ENCODE data around the gene OTP. TPM values are rescaled to one million over a fixed set of nuclear protein-coding genes. Genes with fewer than 3 reads are reported as not detected.
A peak's percentile ranks its signal among the peaks of the same experiment; 100 is the strongest.

Gene OTP
- total RNA-seq, 1 donor from 2014 or later: 0.16 TPM

DNA sequence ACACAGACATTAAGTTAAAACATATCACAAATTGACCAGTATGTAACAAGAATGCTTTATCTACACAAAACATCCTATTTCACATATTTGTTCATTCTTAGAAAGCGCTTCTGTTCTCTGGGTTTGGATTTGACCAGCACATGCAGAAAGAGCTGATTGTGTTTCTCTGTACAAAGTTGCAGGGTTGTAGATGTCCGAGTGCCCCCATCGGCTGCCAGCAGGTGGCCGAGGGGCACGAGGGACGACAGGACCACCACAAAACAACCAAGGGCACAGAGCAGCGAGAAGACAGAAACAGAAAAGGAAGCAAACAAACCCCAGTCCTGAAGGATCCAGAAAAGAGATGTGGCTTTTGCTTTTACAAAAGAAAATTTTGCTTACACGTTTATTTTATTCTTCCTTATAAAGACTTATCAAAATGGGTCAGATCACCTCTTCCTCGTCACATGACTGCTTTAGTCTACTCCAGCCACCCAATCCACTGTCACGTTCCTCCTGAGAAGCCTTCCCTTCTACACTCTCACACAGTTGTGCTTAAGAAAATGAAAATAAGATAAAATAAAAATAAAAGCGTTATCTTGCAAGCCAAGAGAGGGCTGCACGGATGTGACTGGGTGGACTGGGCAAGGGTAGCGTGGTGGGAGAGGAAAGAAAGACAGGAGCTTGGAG lies 9.5 kb downstream of the OTP start:
- Histone ChIP-seq H3K4me2 (ENCODE audit: low read length) (peak overlapping the region; percentile 74), H3K27me3 (ENCODE audit: insufficient read depth, low read length) (peaks cover 94% of the 10 kb centered on the region), H3K79me2 (ENCODE audit: insufficient read depth, low read length) (no peaks in the 10 kb centered on the region), H3K36me3 (ENCODE audit: insufficient read depth, low read length) (no peaks in the 10 kb centered on the region), H3K27ac (ENCODE audit: low read depth, low read length) (no peak overlapping the region), H3K9me3 (ENCODE audit: insufficient read depth, low read depth, low read length) (peaks cover 12% of the 10 kb centered on the region), H3K4me1 (ENCODE audit: insufficient read depth, low read length) (peaks cover 9% of the 10 kb centered on the region), H4K20me1 (ENCODE audit: insufficient read depth, low read length) (peaks cover 5% of the 10 kb centered on the region), H3K9ac (ENCODE audit: low read length) (no peak overlapping the region), H3K4me3 (ENCODE audit: insufficient read depth, low read depth, low read length) (no peak overlapping the region), H2AFZ (ENCODE audit: low read depth, low read length) (no peak overlapping the region)
- Mint-ChIP-seq H3K27me3 (ENCODE audit: low read depth, unreplicated experiment) (peaks cover 78% of the 10 kb centered on the region), H3K9me3 (ENCODE audit: unreplicated experiment) (peaks cover 21% of the 10 kb centered on the region), H3K4me3 (ENCODE audit: unreplicated experiment) (peak overlapping the region; percentile 64), H3K36me3 (ENCODE audit: low read depth, unreplicated experiment) (peaks cover 4% of the 10 kb centered on the region), H3K4me1 (ENCODE audit: low read depth, unreplicated experiment) (peaks cover 4% of the 10 kb centered on the region), H3K27ac (ENCODE audit: unreplicated experiment) (peak overlapping the region; percentile 96)
- no peak for DNase-seq (ENCODE audit: low read depth)
- FAIRE-seq: no peak
- TF ChIP-seq, protein P1, sequence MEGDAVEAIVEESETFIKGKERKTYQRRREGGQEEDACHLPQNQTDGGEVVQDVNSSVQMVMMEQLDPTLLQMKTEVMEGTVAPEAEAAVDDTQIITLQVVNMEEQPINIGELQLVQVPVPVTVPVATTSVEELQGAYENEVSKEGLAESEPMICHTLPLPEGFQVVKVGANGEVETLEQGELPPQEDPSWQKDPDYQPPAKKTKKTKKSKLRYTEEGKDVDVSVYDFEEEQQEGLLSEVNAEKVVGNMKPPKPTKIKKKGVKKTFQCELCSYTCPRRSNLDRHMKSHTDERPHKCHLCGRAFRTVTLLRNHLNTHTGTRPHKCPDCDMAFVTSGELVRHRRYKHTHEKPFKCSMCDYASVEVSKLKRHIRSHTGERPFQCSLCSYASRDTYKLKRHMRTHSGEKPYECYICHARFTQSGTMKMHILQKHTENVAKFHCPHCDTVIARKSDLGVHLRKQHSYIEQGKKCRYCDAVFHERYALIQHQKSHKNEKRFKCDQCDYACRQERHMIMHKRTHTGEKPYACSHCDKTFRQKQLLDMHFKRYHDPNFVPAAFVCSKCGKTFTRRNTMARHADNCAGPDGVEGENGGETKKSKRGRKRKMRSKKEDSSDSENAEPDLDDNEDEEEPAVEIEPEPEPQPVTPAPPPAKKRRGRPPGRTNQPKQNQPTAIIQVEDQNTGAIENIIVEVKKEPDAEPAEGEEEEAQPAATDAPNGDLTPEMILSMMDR (IDR thresholded peaks at IDR 0.05; ENCODE audit: insufficient read depth, low read depth, low read length): no peak
- TF ChIP-seq EZH2 (IDR thresholded peaks at IDR 0.05; ENCODE audit: insufficient read depth, low read length): peak; percentile 60

GRCh38 chr5:77627869-77628674 lies 10.4 kb downstream of the OTP start:
- Mint-ChIP-seq H3K27me3 (ENCODE audit: low read depth, unreplicated experiment) (peaks cover 76% of the 10 kb centered on the region), H3K9me3 (ENCODE audit: unreplicated experiment) (peaks cover 21% of the 10 kb centered on the region), H3K4me3 (ENCODE audit: unreplicated experiment) (peak overlapping the region; percentile 67), H3K36me3 (ENCODE audit: low read depth, unreplicated experiment) (peaks cover 4% of the 10 kb centered on the region), H3K27ac (ENCODE audit: unreplicated experiment) (no peak overlapping the region), H3K4me1 (ENCODE audit: low read depth, unreplicated experiment) (peaks cover 4% of the 10 kb centered on the region)
- no peak overlapping the region for H3K4me3 ChIP-seq (ENCODE audit: insufficient read depth, low read depth, low read length)
- TF ChIP-seq, protein P1 (IDR thresholded peaks at IDR 0.05; ENCODE audit: insufficient read depth, low read depth, low read length): no peak
- TF ChIP-seq EZH2 (IDR thresholded peaks at IDR 0.05; ENCODE audit: insufficient read depth, low read length): peak; percentile 93
- H3K27ac ChIP-seq (ENCODE audit: low read depth, low read length): no peak overlapping the region
- FAIRE-seq (no peak), DNase-seq (ENCODE audit: low read depth) (no peak)
- peaks cover 12% of the 10 kb centered on the region for H3K9me3 ChIP-seq (ENCODE audit: insufficient read depth, low read depth, low read length)
- H3K27me3 ChIP-seq (ENCODE audit: insufficient read depth, low read length): peaks cover 93% of the 10 kb centered on the region
- H3K36me3 ChIP-seq (ENCODE audit: insufficient read depth, low read length): no peaks in the 10 kb centered on the region
- H3K4me1 ChIP-seq (ENCODE audit: insufficient read depth, low read length): peaks cover 9% of the 10 kb centered on the region
- no peak overlapping the region for H3K9ac ChIP-seq (ENCODE audit: low read length)
- no peaks in the 10 kb centered on the region for H3K79me2 ChIP-seq (ENCODE audit: insufficient read depth, low read length)
- H4K20me1 ChIP-seq (ENCODE audit: insufficient read depth, low read length): peaks cover 5% of the 10 kb centered on the region
- H3K4me2 ChIP-seq (ENCODE audit: low read length): no peak overlapping the region
- no peak overlapping the region for H2AFZ ChIP-seq (ENCODE audit: low read depth, low read length)
